Tibial nerve (tissue), 4 donors: Measurements from ENCODE around the gene FKTN.

Source experiments
- EP300 ChIP-seq, 2 donors: sonication (generic); formaldehyde crosslinking; IDR thresholded peaks; one replicate each; pipeline ENCODE4 v1.6.1; 2017; ENCODE audit warnings: antibody characterized with exemption in 2 of 2, mild to moderate bottlenecking in 1 of 2
- TF ChIP-seq, protein P1 (sequence below), 5 experiments: fragments of 200-600 bp in 3 of 5; fragments of 450-650 bp in 2 of 5; sonication (generic) in 3 of 5; IDR thresholded peaks; one replicate each; pipeline ENCODE4 v1.5.1; 2016 to 2019; ENCODE audit warnings: antibody characterized with exemption in 5 of 5, mild to moderate bottlenecking in 3 of 5, moderate library complexity in 2 of 5

DNA sequence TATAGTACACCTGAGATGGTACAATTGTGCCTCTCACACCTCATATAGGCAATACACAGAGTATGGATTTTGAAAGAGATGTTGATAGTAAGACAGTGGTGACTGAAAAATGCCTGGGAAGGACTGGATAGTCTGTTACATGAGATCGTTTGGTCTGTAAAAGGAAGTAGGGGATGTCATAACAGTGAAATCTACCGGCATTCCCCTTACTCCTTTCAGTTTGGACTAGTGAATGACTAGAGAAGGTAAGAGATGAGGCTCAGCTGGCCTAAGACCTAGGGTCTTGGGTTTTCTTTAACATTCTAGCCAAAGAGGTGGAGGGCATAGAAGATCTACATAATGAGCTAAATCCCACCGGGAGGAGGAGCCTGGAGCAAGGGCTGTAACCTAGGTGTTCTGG lies 112.4 kb downstream of the FKTN start:
- no peak for TF ChIP-seq EP300 (IDR thresholded peaks at IDR 0.05)
- TF ChIP-seq, protein P1, sequence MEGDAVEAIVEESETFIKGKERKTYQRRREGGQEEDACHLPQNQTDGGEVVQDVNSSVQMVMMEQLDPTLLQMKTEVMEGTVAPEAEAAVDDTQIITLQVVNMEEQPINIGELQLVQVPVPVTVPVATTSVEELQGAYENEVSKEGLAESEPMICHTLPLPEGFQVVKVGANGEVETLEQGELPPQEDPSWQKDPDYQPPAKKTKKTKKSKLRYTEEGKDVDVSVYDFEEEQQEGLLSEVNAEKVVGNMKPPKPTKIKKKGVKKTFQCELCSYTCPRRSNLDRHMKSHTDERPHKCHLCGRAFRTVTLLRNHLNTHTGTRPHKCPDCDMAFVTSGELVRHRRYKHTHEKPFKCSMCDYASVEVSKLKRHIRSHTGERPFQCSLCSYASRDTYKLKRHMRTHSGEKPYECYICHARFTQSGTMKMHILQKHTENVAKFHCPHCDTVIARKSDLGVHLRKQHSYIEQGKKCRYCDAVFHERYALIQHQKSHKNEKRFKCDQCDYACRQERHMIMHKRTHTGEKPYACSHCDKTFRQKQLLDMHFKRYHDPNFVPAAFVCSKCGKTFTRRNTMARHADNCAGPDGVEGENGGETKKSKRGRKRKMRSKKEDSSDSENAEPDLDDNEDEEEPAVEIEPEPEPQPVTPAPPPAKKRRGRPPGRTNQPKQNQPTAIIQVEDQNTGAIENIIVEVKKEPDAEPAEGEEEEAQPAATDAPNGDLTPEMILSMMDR (IDR thresholded peaks at IDR 0.05), result no peak
